GM12878 (cell line): ENCODE results near the gene ADGRG7. TPM values are rescaled to one million over a fixed set of nuclear protein-coding genes. Genes with fewer than 3 reads are reported as not detected.

Source experiments
- ATAC-seq: fragments of 200-7000 bp; cut with Tn5 transposase; 3 replicates; pipeline ENCODE4 v1.9.1; 2020; ENCODE audit warnings: mild to moderate bottlenecking, moderate library complexity
- BruUV-seq: library from RNA; stranded (reverse); fragments of 400-500 nt; replicated peaks from 2 replicates; lab custom pipeline; 2021; lab: Mats Ljungman, UMichigan
- CTCF ChIA-PET: fragments of 300-600 bp; sonication (Branson Sonifier 250); formaldehyde crosslinking; extraction: SDS; loops from one replicate; lab custom pipeline; 2021; ENCODE audit warnings: inconsistent platforms; lab: Yijun Ruan, JAX
- POLR2A ChIA-PET: fragments of 350-600 bp; formaldehyde crosslinking; extraction: SDS; loops from one replicate; lab custom pipeline; 2021; ENCODE audit warnings: inconsistent platforms; lab: Charles Lee
- RAD21 ChIA-PET: fragments of 300-600 bp; sonication (Branson Sonifier 250); formaldehyde crosslinking; loops from one replicate; lab custom pipeline; 2023; ENCODE audit warnings: antibody characterized with exemption; ENCODE audit not compliant: unreplicated experiment; lab: Charles Lee
- SMC1A ChIA-PET: fragments of 300-600 bp; sonication (Branson Sonifier 250); formaldehyde crosslinking; loops from one replicate; lab custom pipeline; 2023; ENCODE audit not compliant: unreplicated experiment, uncharacterized antibody; lab: Charles Lee
- DNase-seq: peaks from one replicate; pipeline ENCODE4 v3.0.0-alpha.2; 2011; ENCODE audit warnings: low read depth, low spot score
- FAIRE-seq: peaks from 3 replicates; lab custom pipeline; 2011; peaks lifted over from hg19 to GRCh38; lab: Jason Lieb, UNC
- H2AFZ ChIP-seq: 2 replicates; pipeline ENCODE4 v1.6.0; 2011; ENCODE audit warnings: low read depth, low read length, control low read depth; ENCODE audit not compliant: control insufficient read depth
- H3K27ac ChIP-seq: 2 replicates; pipeline ENCODE4 v1.5.1; 2011; ENCODE audit warnings: control low read depth; ENCODE audit not compliant: control insufficient read depth, insufficient read depth
- H3K27me3 ChIP-seq, 2 experiments: replicated peaks in 1 of 2; 2 replicates each; pipeline versions ENCODE4 v1.6.0 to v1.6.1; 2011; ENCODE audit warnings: low read length in 1 of 2; ENCODE audit not compliant: control insufficient read depth in 2 of 2, insufficient read depth in 2 of 2
- H3K36me3 ChIP-seq, 2 experiments: 2 replicates each; pipeline ENCODE4 v1.5.1; 2011; ENCODE audit warnings: low read length in 1 of 2; ENCODE audit not compliant: control insufficient read depth in 2 of 2, insufficient read depth in 2 of 2
- H3K4me1 ChIP-seq: 2 replicates; pipeline ENCODE4 v1.6.1; 2011; ENCODE audit warnings: mild to moderate bottlenecking, low read length, moderate library complexity, mixed read lengths; ENCODE audit not compliant: control insufficient read depth, insufficient read depth
- H3K4me2 ChIP-seq: 2 replicates; pipeline ENCODE4 v1.6.0; 2011; ENCODE audit warnings: control low read depth; ENCODE audit not compliant: control insufficient read depth, insufficient read depth
- H3K4me3 ChIP-seq: fragments of 200-600 bp; sonication (generic); 2 replicates; pipeline ENCODE4 v1.5.1; 2016
- H3K79me2 ChIP-seq: 2 replicates; pipeline ENCODE4 v1.6.0; 2011; ENCODE audit warnings: low read length; ENCODE audit not compliant: control insufficient read depth, insufficient read depth
- H3K9ac ChIP-seq: 2 replicates; pipeline ENCODE4 v1.8.0; 2011; ENCODE audit warnings: low read length, control low read depth, mixed read lengths; ENCODE audit not compliant: control insufficient read depth, insufficient read depth
- H3K9me3 ChIP-seq: replicated peaks from 3 replicates; pipeline ENCODE4 v1.5.1; 2011; ENCODE audit warnings: mild to moderate bottlenecking, low read length; ENCODE audit not compliant: control insufficient read depth, insufficient read depth
- H4K20me1 ChIP-seq: 2 replicates; pipeline ENCODE4 v1.6.0; 2011; ENCODE audit not compliant: control insufficient read depth, insufficient read depth
- ASH2L ChIP-seq: fragments of 300-600, 200-600 bp; sonication (generic); IDR thresholded peaks from 2 replicates; pipeline ENCODE4 v1.6.1; 2017; ENCODE audit warnings: low read depth, mild to moderate bottlenecking, borderline replicate concordance
- EGR1 ChIP-seq, 2 experiments: IDR thresholded peaks; 1 replicate in 1 of 2; 2 replicates in 1 of 2; pipeline ENCODE4 v1.6.1; 2011 to 2012; ENCODE audit warnings: low read depth in 2 of 2, low read length in 2 of 2, borderline replicate concordance in 1 of 2, mild to moderate bottlenecking in 1 of 2, moderate library complexity in 1 of 2
- KDM1A ChIP-seq: fragments of 200-600 bp; sonication (generic); IDR thresholded peaks from 2 replicates; pipeline ENCODE4 v1.6.1; 2016; ENCODE audit warnings: borderline replicate concordance
- POLR2AphosphoS2 ChIP-seq: IDR thresholded peaks from 2 replicates; pipeline ENCODE4 v1.6.1; 2011; ENCODE audit warnings: low read depth, mild to moderate bottlenecking, low read length, improper control_type of control experiment, moderate library complexity
- RELA ChIP-seq: fragments of 450-650 bp; IDR thresholded peaks from 2 replicates; pipeline ENCODE4 v1.8.0; 2014; ENCODE audit warnings: borderline replicate concordance; ENCODE audit not compliant: partially characterized antibody
- STAT1 ChIP-seq: fragments of 450-650 bp; conservative IDR thresholded peaks from 2 replicates; pipeline ENCODE4 v1.6.1; 2014; ENCODE audit warnings: antibody characterized with exemption, mild to moderate bottlenecking
- TAF1 ChIP-seq: IDR thresholded peaks from 2 replicates; pipeline ENCODE4 v1.6.1; 2011; ENCODE audit warnings: mild to moderate bottlenecking, low read depth, low read length, borderline replicate concordance
- TCF3 ChIP-seq: IDR thresholded peaks from 2 replicates; pipeline ENCODE4 v1.6.1; 2012; ENCODE audit warnings: low read depth, mild to moderate bottlenecking, low read length, borderline replicate concordance; ENCODE audit not compliant: insufficient read depth
- YY1 ChIP-seq: IDR thresholded peaks from 2 replicates; pipeline ENCODE4 v1.6.1; 2011; ENCODE audit warnings: low read depth, mild to moderate bottlenecking, low read length
- ZNF687 ChIP-seq: fragments of 450-650 bp; IDR thresholded peaks from 2 replicates; pipeline ENCODE4 v1.6.1; 2017; ENCODE audit warnings: mild to moderate bottlenecking, moderate library complexity
- WGBS: methylation state at CpG from one replicate; pipeline ENCODE4 v1.1.6; 2016; ENCODE audit warnings: low lambda C conversion rate; ENCODE audit not compliant: insufficient replicate concordance, insufficient coverage; ENCODE audit errors: missing lambda C conversion rate; 5-methylcytosine and 5-hydroxymethylcytosine counted together
- in situ Hi-C: fragments of 300-500 bp; cut with MboI; formaldehyde crosslinking; loops from 9 replicates; pipeline ENCODE4 v1.14.3; 2018; ENCODE audit warnings: mixed read lengths
- intact Hi-C: fragments of 100-400 bp; cut with micrococcal nuclease; formaldehyde crosslinking; loops from one replicate; pipeline ENCODE4 v1.14.2; 2022; ENCODE audit not compliant: unreplicated experiment
- polyA plus RNA-seq, 11 experiments: library from polyadenylated mRNA; depleted of rRNA in 4 of 11; unstranded in 6 of 11; stranded (reverse) in 5 of 11; fragments of >200 nt; fragmentation: Nextera tagmentation in 4 of 11; fragmentation: Illumina TruSeq in 1 of 11; extraction: Ambion mirVana in 4 of 11; extraction: Trizol in 1 of 11; gene quantifications; 1 replicate in 1 of 11; 2 replicates in 10 of 11; pipeline versions ENCODE4 v1.2.1 to v1.2.3, GENCODE V29; 2011 to 2016; ENCODE audit warnings: inconsistent platforms in 2 of 11, missing spikeins in 2 of 11, low read depth in 1 of 11
- total RNA-seq, 4 experiments: library from RNA; depleted of rRNA in 3 of 4; stranded (reverse); fragments of >200 nt in 3 of 4; fragmentation: Illumina TruSeq in 1 of 4; extraction: Trizol in 1 of 4; gene quantifications; 2 replicates each; pipeline versions ENCODE4 v1.2.1 to v1.2.3, GENCODE V29; 2013 to 2021
- TF ChIP-seq, protein P1 (sequence below), 3 experiments: IDR thresholded peaks in 2 of 3; conservative IDR thresholded peaks in 1 of 3; 2 replicates each; pipeline ENCODE4 v1.5.1; 2011; ENCODE audit warnings: low read depth in 3 of 3, low read length in 3 of 3, mild to moderate bottlenecking in 3 of 3, control low read depth in 2 of 3, moderate library complexity in 2 of 3, inconsistent platforms in 1 of 3, mixed read lengths in 1 of 3; ENCODE audit not compliant: control insufficient read depth in 2 of 3, insufficient read depth in 1 of 3; ENCODE audit errors: extremely low read depth in 1 of 3
- TF ChIP-seq, protein P2 (sequence below): fragments of 450-650 bp; IDR thresholded peaks from 2 replicates; pipeline ENCODE4 v1.6.1; 2018; ENCODE audit warnings: borderline replicate concordance, mild to moderate bottlenecking; ENCODE audit not compliant: partially characterized antibody
- TF ChIP-seq, protein P3 (sequence below): IDR thresholded peaks from 2 replicates; pipeline ENCODE4 v1.6.1; 2011; ENCODE audit warnings: borderline replicate concordance, low read depth, mild to moderate bottlenecking, moderate library complexity, low read length; ENCODE audit not compliant: insufficient read depth, poor library complexity, severe bottlenecking

Gene ADGRG7
- total and polyA plus RNA-seq, 10 of the 15 experiments (the other 5 are each of a cell fraction or from before 2014, with no cell fraction given): 0.02 to 0.21 (median 0.14) TPM; not detected in 7

GRCh38 chr3:100563652-100564211 lies 45.7 kb upstream of the ADGRG7 start:
- intact Hi-C loops (no loop called here), in situ Hi-C loops (no loop called here)
- no peak overlapping the region for H3K4me3 ChIP-seq
- BruUV-seq: no TSS peak
- ATAC-seq (no peak), DNase-seq (no peak), FAIRE-seq (no peak)
- H3K4me1 ChIP-seq: no peaks in the 10 kb centered on the region
- no peak overlapping the region for H3K9ac ChIP-seq
- ChIA-PET POLR2A (no interaction called here), SMC1A (interaction anchor here (0.6 kb wide), 1 partner anchor 363 kb away, joined by 3 read pairs; no protein-coding TSS in a partner anchor), CTCF (no interaction called here), RAD21 (interaction anchor here (1.2 kb wide), 1 partner anchor 101 kb away, joined by 3 read pairs; no protein-coding TSS in a partner anchor)
- H3K4me2 ChIP-seq: no peak overlapping the region
- no peaks in the 10 kb centered on the region for H3K27me3 ChIP-seq
- H3K27ac ChIP-seq: no peak overlapping the region
- no peaks in the 10 kb centered on the region for H3K36me3 ChIP-seq
- H3K79me2 ChIP-seq: no peaks in the 10 kb centered on the region
- no peak overlapping the region for H2AFZ ChIP-seq
- H4K20me1 ChIP-seq: no peaks in the 10 kb centered on the region
- H3K9me3 ChIP-seq: no peaks in the 10 kb centered on the region
- 82% methylated on average over 2 of the region's 2 CpGs for WGBS
- TF ChIP-seq POLR2AphosphoS2: no peak
- TF ChIP-seq TCF3: no peak
- TF ChIP-seq, protein P1, sequence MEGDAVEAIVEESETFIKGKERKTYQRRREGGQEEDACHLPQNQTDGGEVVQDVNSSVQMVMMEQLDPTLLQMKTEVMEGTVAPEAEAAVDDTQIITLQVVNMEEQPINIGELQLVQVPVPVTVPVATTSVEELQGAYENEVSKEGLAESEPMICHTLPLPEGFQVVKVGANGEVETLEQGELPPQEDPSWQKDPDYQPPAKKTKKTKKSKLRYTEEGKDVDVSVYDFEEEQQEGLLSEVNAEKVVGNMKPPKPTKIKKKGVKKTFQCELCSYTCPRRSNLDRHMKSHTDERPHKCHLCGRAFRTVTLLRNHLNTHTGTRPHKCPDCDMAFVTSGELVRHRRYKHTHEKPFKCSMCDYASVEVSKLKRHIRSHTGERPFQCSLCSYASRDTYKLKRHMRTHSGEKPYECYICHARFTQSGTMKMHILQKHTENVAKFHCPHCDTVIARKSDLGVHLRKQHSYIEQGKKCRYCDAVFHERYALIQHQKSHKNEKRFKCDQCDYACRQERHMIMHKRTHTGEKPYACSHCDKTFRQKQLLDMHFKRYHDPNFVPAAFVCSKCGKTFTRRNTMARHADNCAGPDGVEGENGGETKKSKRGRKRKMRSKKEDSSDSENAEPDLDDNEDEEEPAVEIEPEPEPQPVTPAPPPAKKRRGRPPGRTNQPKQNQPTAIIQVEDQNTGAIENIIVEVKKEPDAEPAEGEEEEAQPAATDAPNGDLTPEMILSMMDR (IDR thresholded peaks at IDR 0.05 in 2 of 3, conservative IDR thresholded peaks at IDR 0.05 in 1 of 3; ENCODE audit: control insufficient read depth in 2 of 3, extremely low read depth in 1 of 3, insufficient read depth in 1 of 3, low read depth in 3 of 3, low read length in 3 of 3): no peak
- TF ChIP-seq ASH2L: no peak
- no peak for TF ChIP-seq EGR1 (IDR thresholded peaks at IDR 0.05; ENCODE audit: borderline replicate concordance in 1 of 2, low read depth in 2 of 2, low read length in 2 of 2)
- TF ChIP-seq STAT1: no peak
- TF ChIP-seq YY1: no peak
- TF ChIP-seq ZNF687: no peak
- no peak for TF ChIP-seq TAF1
- TF ChIP-seq, protein P2, sequence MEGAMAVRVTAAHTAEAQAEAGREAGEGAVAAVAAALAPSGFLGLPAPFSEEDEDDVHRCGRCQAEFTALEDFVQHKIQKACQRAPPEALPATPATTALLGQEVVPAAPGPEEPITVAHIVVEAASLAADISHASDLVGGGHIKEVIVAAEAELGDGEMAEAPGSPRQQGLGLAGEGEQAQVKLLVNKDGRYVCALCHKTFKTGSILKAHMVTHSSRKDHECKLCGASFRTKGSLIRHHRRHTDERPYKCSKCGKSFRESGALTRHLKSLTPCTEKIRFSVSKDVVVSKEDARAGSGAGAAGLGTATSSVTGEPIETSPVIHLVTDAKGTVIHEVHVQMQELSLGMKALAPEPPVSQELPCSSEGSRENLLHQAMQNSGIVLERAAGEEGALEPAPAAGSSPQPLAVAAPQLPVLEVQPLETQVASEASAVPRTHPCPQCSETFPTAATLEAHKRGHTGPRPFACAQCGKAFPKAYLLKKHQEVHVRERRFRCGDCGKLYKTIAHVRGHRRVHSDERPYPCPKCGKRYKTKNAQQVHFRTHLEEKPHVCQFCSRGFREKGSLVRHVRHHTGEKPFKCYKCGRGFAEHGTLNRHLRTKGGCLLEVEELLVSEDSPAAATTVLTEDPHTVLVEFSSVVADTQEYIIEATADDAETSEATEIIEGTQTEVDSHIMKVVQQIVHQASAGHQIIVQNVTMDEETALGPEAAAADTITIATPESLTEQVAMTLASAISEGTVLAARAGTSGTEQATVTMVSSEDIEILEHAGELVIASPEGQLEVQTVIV: no peak
- no peak for TF ChIP-seq KDM1A
- TF ChIP-seq, protein P3, sequence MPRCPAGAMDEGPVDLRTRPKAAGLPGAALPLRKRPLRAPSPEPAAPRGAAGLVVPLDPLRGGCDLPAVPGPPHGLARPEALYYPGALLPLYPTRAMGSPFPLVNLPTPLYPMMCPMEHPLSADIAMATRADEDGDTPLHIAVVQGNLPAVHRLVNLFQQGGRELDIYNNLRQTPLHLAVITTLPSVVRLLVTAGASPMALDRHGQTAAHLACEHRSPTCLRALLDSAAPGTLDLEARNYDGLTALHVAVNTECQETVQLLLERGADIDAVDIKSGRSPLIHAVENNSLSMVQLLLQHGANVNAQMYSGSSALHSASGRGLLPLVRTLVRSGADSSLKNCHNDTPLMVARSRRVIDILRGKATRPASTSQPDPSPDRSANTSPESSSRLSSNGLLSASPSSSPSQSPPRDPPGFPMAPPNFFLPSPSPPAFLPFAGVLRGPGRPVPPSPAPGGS: no peak
- TF ChIP-seq RELA: no peak
